GM12865 (cell line): ENCODE results near the gene PLAA.

Source experiments
- DNase-seq: peaks from one replicate; pipeline ENCODE4 v3.0.0; 2010; ENCODE audit warnings: low read depth
- H3K4me3 ChIP-seq: 2 replicates; pipeline ENCODE4 v1.5.1; 2011; ENCODE audit warnings: mild to moderate bottlenecking, low read depth, low read length, control low read depth
- TF ChIP-seq, protein P1 (sequence below): IDR thresholded peaks from 2 replicates; pipeline ENCODE4 v1.5.1; 2011; ENCODE audit warnings: low read length, control low read depth, low read depth, inconsistent platforms; ENCODE audit not compliant: insufficient read depth; ENCODE audit errors: missing control alignments

PLAA gene

DNA sequence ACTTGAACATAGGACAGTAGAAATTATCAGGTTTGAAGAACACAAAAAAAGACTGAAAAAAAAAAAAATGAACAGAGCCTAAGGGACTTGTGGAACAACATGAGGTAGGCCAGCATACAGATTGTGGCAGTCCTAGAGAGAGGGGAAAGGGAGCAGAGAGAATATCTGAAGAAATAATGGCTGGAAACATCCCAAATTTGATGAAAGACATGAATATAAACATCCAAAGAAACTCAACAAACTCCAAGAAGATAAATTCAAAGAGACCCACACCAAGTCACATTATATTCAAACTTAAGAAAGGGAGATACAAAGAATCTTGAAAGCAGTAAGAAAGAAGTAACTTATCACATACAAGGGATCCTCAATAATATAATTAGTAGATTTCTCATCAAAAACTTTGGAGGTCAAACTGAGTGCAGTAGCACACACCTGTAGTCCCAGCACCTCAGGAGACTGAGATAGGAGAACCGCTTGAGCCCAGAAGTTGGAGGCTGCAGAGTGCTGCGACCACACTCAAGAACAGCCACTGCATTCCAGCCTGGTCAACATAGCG, 9.1 kb downstream of the PLAA start:
- no peak for DNase-seq
- TF ChIP-seq, protein P1, sequence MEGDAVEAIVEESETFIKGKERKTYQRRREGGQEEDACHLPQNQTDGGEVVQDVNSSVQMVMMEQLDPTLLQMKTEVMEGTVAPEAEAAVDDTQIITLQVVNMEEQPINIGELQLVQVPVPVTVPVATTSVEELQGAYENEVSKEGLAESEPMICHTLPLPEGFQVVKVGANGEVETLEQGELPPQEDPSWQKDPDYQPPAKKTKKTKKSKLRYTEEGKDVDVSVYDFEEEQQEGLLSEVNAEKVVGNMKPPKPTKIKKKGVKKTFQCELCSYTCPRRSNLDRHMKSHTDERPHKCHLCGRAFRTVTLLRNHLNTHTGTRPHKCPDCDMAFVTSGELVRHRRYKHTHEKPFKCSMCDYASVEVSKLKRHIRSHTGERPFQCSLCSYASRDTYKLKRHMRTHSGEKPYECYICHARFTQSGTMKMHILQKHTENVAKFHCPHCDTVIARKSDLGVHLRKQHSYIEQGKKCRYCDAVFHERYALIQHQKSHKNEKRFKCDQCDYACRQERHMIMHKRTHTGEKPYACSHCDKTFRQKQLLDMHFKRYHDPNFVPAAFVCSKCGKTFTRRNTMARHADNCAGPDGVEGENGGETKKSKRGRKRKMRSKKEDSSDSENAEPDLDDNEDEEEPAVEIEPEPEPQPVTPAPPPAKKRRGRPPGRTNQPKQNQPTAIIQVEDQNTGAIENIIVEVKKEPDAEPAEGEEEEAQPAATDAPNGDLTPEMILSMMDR, result no peak
- no peak overlapping the region for H3K4me3 ChIP-seq

DNA sequence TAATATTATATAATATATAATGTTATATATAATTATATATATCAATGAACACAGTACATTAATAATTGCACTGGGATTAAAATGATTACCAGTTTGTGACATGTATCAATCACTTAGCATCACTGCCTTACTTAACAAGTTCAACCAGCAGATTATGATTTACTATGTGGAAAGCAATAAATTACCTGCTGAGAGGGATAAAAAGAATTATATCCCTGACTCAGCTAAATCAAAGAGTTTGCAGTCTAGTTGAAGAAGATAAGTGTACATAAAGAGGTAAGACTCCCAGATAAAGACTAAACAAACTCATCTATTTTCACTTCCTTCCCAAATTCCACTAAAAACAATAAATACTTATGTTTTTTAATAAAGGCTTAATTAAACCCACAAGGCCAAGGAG, 11.2 kb downstream of the PLAA start:
- DNase-seq, result no peak
- TF ChIP-seq, protein P1, result no peak
- H3K4me3 ChIP-seq, result no peak overlapping the region

DNA sequence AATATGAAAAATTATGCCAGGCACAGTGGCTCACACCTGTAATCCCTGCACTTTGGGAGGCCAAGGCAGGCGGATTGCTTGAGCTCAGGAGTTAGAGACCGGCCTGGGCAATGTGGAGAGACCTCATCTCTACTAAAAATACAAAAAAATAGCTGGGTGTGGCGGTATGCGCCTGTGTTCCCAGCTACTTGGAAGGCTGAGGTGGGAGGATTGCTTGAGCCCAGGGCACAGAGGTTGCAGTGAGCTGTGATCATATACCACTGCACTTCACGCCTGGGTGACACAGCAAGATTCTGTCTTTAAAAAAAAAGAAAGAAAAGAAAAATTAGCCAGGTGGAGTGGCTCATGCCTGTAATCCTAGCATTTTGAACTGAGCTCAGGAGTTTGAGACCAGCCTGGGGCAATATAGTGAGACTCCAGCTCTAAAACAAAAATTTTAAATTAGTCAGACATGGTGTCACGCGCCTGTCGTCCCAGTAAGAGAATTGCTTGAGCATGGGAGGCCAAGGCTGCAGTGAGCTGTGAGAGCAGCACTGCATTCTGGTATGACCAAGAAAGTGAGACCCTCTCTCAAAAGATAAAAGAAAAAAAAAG, 18.0 kb downstream of the PLAA start:
- TF ChIP-seq, protein P1, result no peak
- H3K4me3 ChIP-seq, result no peak overlapping the region
- no peak for DNase-seq

DNA sequence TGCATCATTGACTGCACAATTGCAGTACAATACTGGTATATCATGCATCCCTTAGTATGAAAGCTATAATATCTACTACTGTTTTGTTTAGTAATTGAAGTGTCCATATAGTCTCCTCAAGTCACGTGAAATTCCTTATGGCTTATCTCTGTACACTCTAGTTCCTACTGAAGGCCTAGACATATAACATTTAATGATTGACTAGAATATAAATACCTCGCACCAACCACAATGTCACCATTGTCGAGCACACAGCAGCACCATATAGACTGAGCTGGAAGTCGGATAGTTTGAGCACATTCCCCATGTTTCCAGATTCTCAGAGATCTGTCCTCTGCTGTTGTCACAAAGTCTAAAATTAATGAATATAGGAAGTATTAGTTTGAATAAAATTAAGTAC, 21.4 kb downstream of the PLAA start:
- no peak for DNase-seq
- TF ChIP-seq, protein P1, result no peak
- H3K4me3 ChIP-seq, result no peak overlapping the region

DNA sequence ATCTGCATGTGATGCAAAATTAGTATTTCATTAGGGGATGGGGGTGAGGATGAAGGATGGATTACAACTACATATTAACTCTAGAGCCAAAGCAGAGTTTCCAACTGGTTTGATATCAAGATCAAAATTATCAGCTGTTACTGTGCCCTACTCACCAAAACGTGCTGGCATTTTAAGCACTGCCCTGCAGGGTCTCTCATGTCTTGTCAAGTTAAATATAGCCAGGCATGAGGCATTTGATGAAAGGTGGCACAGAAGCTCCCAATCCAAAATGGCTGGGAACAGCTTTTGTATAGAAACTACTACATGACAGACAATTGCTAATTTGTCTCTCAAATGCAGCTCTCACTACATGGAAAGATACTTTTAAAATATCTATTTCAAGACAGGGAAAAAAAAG, 27.3 kb downstream of the PLAA start:
- no peak overlapping the region for H3K4me3 ChIP-seq
- TF ChIP-seq, protein P1, result no peak
- DNase-seq, result no peak

DNA sequence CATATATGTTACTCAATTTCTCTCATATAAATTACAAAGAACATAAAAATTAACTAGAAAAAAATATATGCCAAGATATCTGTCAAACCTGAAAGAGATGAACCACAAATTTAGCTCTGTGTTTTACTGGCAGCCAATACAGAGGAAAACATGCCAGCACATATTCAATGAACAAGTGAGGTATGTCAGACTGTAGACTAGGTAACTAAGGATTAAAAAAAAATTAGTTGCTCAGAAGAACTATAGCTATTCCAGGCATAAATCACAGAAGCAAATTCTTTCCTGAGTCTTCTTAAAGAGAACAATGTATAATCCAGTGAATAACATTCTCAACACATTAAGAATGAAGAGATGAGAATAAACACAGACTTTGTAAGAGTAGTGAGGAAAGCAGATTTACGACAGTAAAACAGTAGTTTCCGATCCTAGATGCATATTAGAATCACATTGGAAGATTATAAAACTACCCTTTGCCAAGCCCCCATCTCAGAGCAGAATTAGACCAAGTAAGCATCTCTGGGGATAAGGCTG, 33.8 kb downstream of the PLAA start:
- TF ChIP-seq, protein P1, result no peak
- DNase-seq, result no peak
- no peak overlapping the region for H3K4me3 ChIP-seq

DNA sequence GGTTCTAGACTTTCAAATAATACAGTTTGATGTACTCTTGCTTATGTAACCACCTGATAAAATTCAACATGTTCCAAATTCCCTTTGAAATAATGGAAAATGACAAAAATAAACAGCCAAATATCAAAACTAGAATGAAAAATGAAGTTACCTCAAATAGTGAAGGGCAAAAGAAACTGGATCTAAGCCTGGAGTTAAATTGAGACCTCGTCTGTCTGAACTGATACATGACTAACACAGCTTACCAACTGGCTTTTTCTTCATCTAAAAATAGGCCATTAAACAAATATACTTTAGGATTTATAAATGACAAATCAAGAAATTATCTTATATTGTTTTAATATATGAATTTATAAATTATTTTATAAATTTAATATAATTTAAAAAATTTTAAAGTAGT, 42.4 kb downstream of the PLAA start:
- H3K4me3 ChIP-seq, result no peak overlapping the region
- TF ChIP-seq, protein P1, result no peak
- no peak for DNase-seq
